IPS DF 6.9 (cell line): ENCODE results near the gene USP12.
"Not testable (repeated sequence)": the region's sequence is repeated elsewhere in the genome, so short reads cannot be mapped to it uniquely, and the experiment has no call there.

Experiments used
- DNase-seq: peaks from one replicate; pipeline ENCODE4 v3.0.0-alpha.2; 2013; ENCODE audit warnings: low read depth, low spot score
- H3K27ac ChIP-seq: one replicate; pipeline ENCODE4 v1.5.1; 2013; ENCODE audit warnings: low read length, control low read depth
- H3K27me3 ChIP-seq: 2 replicates; pipeline ENCODE4 v1.6.1; 2013; ENCODE audit warnings: mild to moderate bottlenecking, low read length; ENCODE audit not compliant: control insufficient read depth, insufficient read depth
- H3K36me3 ChIP-seq: 2 replicates; pipeline ENCODE4 v1.6.1; 2013; ENCODE audit warnings: low read length; ENCODE audit not compliant: control insufficient read depth, insufficient read depth
- H3K4me1 ChIP-seq: 2 replicates; pipeline ENCODE4 v1.6.1; 2013; ENCODE audit warnings: low read length; ENCODE audit not compliant: control insufficient read depth, insufficient read depth
- H3K4me3 ChIP-seq: 2 replicates; pipeline ENCODE4 v1.5.1; 2013; ENCODE audit warnings: mild to moderate bottlenecking, low read length
- H3K9me3 ChIP-seq: 2 replicates; pipeline ENCODE4 v1.6.1; 2013; ENCODE audit warnings: low read length, inconsistent platforms; ENCODE audit not compliant: control insufficient read depth, insufficient read depth
- WGBS: extraction: QIAGEN DNeasy Blood & Tissue Kit; methylation state at CpG from one replicate; pipeline ENCODE4 v1.1.7; 2013; ENCODE audit warnings: mixed read lengths, missing lambda C conversion rate; ENCODE audit not compliant: insufficient read length, insufficient coverage; 5-methylcytosine and 5-hydroxymethylcytosine counted together

The USP12 gene, protein sequence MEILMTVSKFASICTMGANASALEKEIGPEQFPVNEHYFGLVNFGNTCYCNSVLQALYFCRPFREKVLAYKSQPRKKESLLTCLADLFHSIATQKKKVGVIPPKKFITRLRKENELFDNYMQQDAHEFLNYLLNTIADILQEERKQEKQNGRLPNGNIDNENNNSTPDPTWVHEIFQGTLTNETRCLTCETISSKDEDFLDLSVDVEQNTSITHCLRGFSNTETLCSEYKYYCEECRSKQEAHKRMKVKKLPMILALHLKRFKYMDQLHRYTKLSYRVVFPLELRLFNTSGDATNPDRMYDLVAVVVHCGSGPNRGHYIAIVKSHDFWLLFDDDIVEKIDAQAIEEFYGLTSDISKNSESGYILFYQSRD

DNA sequence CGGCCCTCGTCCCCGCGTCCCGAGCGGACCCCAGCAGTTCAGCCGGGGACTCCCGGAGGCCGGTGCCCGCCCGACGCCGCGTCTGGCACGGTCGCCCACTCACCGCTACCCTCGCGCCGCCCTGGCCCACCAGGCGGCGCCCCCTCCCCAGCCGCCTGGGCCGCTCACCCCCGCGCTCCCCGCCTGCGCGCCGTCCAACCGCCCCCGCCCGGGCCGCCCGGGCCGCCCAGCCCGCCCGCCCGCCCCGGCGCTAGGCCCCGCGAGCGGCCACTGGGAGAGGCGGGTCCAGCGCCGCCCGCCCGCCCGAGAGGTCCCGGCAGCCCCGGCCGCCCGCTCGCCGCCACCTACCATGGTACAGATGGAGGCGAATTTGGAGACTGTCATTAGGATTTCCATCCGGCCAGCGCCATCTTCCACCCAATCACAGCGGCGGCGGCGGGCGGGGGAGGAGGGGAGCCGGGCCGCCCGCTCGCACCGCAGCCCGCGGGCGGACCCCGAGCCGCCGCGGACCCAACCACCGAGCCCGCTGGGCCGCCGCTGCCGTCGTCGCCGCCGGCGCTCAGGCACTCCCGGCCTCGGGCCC is at the start of gene USP12:
Gene USP12, minus strand, starts transcription at position 568 of the 583 bp plus-strand sequence. Its CDS starts 172 bp downstream, at position 396.
- no peak for DNase-seq
- Histone ChIP-seq H3K27ac (no peak within 1 kb of the TSS), H3K9me3 (no peaks in the 10 kb centered on the region), H3K36me3 (0 out of 2 replicates have a peak, but pooled peaks cover 2% of the 10 kb centered on the region), H3K4me3 (peak within 1 kb of the TSS; percentile 49), H3K4me1 (peaks cover 4% of the 10 kb centered on the region; the same call in 1 of the 2 replicates), H3K27me3 (no peaks in the 10 kb centered on the region)
- no CpG with 5 or more reads among the region's 88 CpGs for WGBS

DNA sequence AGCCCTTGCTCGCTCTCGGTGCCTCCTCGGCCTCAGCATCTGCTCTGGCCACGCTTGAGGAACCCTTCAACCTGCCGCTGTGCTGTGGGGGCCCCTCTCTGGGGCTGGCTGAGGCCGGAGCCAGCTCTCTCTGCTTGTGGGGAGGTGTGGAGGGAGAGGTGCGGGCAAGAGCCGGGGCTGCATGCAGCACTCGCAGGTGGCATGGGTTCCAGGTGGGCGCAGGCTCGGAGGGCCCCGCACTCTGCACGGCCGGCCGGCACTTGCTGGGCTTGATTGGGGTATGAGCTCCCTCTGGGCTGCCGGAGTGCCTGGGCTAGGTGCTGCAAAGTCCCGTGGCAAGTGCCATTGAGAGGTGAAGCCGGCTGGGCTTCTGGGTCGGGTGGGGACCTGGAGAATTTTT is 48.0 kb upstream of the USP12 start:
- no peak for DNase-seq
- H3K27ac ChIP-seq = no peak overlapping the region
- WGBS = no CpG with 5 or more reads among the region's 19 CpGs
- no peak overlapping the region for H3K4me3 ChIP-seq
- no peaks in the 10 kb centered on the region for H3K4me1 ChIP-seq
- no peaks in the 10 kb centered on the region for H3K9me3 ChIP-seq
- H3K36me3 ChIP-seq = no peaks in the 10 kb centered on the region
- no peaks in the 10 kb centered on the region for H3K27me3 ChIP-seq

- DNase-seq = not testable (repeated sequence)
- no CpG with 5 or more reads among the region's 1 CpG for WGBS
These were observed 47.2 kb upstream of the USP12 start for GRCh38 chr13:27218861-27219260.

DNA sequence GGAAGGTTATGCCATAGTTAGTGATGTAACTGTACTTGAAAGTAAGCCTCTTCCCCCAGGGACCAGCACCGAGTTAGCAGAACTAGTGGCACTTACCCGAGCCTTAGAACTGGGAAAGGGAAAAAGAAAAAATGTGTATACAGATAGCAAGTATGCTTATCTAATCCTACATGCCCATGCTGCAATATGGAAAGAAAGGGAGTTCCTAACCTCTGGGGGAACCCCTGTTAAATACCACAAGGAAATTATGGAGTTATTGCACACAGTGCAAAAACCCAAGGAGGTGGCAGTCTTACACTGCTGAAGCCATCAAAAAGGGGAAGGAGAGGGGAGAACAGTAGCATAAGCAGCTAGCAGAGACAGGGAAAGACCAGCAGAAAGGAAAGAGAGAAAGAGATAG is 46.2 kb upstream of the USP12 start:
- H3K9me3 ChIP-seq, DNase-seq, H3K27ac ChIP-seq, H3K27me3 ChIP-seq, H3K4me3 ChIP-seq, H3K36me3 ChIP-seq, H3K4me1 ChIP-seq: not testable (repeated sequence)
- no CpG with 5 or more reads among the region's 2 CpGs for WGBS

More at GRCh38 chr13:27218861-27219260, 47.2 kb upstream of the USP12 start:
- H3K36me3 ChIP-seq, H3K4me1 ChIP-seq, H3K4me3 ChIP-seq, H3K27me3 ChIP-seq, H3K27ac ChIP-seq, H3K9me3 ChIP-seq: not testable (repeated sequence)

DNA sequence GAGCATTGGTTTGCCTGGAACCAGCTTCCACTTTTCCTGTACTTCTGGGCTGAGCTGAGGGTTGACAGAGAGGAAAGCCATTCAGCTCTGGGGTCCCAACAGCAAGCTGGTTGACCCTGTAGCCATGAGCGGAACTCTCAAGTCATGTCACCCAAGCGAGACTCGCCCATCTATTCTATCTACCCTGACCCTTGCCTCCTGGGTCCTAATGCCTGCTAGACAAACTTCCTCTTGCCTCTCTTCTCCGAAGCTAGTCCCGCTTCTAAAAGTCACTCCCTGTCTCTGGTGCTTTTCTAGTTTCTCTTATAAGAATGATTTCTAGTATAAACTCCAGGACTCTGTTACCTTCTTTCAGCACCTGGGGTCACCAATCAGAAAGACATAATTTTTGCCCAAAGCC is 41.8 kb upstream of the USP12 start:
- no CpG with 5 or more reads among the region's 5 CpGs for WGBS
- H3K9me3 ChIP-seq, H3K4me1 ChIP-seq, H3K27me3 ChIP-seq, DNase-seq, H3K36me3 ChIP-seq, H3K27ac ChIP-seq, H3K4me3 ChIP-seq: not testable (repeated sequence)

GRCh38 chr13:27211771-27212364 is 40.3 kb upstream of the USP12 start:
- Histone ChIP-seq H3K4me3 (no peak overlapping the region), H3K27me3 (no peaks in the 10 kb centered on the region), H3K4me1 (no peaks in the 10 kb centered on the region), H3K27ac (no peak overlapping the region), H3K36me3 (no peaks in the 10 kb centered on the region), H3K9me3 (no peaks in the 10 kb centered on the region)
- no peak for DNase-seq
- no CpG with 5 or more reads among the region's 17 CpGs for WGBS

- Histone ChIP-seq H3K4me1 (no peaks in the 10 kb centered on the region), H3K27ac (no peak overlapping the region), H3K27me3 (no peaks in the 10 kb centered on the region), H3K9me3 (no peaks in the 10 kb centered on the region), H3K4me3 (no peak overlapping the region), H3K36me3 (no peaks in the 10 kb centered on the region)
- DNase-seq = no peak
- no CpG with 5 or more reads among the region's 1 CpG for WGBS
These were observed 39.7 kb upstream of the USP12 start for GRCh38 chr13:27211271-27211670.

DNA sequence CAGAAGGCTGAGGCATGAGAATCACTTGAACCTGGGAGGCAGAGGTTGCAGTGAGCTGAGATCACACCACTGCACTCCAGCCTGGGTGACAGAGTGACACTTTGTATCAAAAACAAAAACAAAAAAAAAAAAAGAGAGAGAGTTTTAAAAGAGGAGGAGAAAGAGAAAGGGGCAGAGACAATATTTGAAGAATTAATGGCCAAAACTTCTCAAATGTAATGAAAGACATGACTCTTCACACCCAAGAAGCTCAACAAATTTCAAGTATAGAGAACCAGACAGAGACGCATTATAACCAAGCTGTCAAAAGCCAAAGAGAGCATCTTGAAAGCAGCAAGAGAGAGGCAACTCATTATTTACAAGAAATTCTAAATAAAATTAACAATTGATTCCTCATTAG is 36.9 kb upstream of the USP12 start:
- H3K27me3 ChIP-seq = no peaks in the 10 kb centered on the region
- no peak for DNase-seq
- H3K4me1 ChIP-seq = no peaks in the 10 kb centered on the region
- H3K36me3 ChIP-seq = no peaks in the 10 kb centered on the region
- WGBS = no CpG with 5 or more reads among the region's 1 CpG
- H3K4me3 ChIP-seq = no peak overlapping the region
- H3K9me3 ChIP-seq = no peaks in the 10 kb centered on the region
- no peak overlapping the region for H3K27ac ChIP-seq

DNA sequence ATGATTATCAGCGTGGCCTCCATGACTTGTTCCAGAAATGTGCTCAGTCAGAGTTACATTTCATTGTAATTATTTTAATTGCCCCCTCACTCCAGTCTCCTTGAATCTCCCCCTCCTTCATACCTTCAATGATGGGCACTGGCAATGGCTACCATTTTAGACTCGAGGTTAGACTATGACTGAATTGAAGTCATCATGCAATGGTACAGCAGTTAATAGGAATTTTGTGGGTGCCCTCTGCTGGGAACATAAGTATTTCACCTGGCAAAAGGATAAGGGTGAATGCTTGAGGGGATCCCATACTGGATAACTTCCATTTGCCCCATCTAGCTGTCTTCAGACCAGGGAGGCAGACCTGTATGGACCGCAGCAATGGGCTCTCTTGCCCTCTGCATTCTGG is 32.2 kb upstream of the USP12 start:
- Histone ChIP-seq H3K4me3 (no peak overlapping the region), H3K27me3 (no peaks in the 10 kb centered on the region), H3K4me1 (0 out of 2 replicates have a peak, but pooled peaks cover 1% of the 10 kb centered on the region), H3K9me3 (no peaks in the 10 kb centered on the region), H3K27ac (no peak overlapping the region), H3K36me3 (no peaks in the 10 kb centered on the region)
- DNase-seq = no peak
- no CpG with 5 or more reads among the region's 3 CpGs for WGBS

DNA sequence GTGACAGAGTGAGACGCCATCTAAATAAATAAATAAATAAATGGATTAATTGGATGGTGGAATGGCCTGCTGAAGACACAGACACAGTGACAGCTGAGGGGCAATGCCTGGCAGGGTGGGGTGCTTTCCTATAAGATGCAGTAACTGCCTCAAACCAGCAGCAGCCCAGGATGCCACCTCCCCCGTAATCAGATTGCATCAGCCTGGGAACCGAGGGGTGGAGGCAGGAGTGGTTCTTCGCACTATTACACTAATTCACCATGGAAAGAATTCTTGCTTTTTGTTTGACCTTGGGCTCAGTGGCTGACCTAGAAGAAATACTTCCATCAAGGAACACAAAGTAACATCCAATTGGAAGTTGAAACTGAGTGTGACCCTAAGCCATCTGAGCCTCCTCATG is 31.6 kb upstream of the USP12 start:
- Histone ChIP-seq H3K4me1 (0 out of 2 replicates have a peak, but pooled peaks cover 1% of the 10 kb centered on the region), H3K27me3 (no peaks in the 10 kb centered on the region), H3K4me3 (no peak overlapping the region), H3K27ac (no peak overlapping the region), H3K9me3 (no peaks in the 10 kb centered on the region), H3K36me3 (no peaks in the 10 kb centered on the region)
- DNase-seq = no peak
- no CpG with 5 or more reads among the region's 4 CpGs for WGBS
